HG02943 (cell line): ENCODE results near the gene ZWILCH.

Experiments used
- ATAC-seq: cut with Tn5 transposase; IDR thresholded peaks from one replicate; pipeline ENCODE4 v1.9.1; 2021; ENCODE audit warnings: mild to moderate bottlenecking, low read depth, moderate library complexity; ENCODE audit not compliant: unreplicated experiment

The ZWILCH gene

GRCh38 chr15:66524838-66525237, 19.7 kb downstream of the ZWILCH start:
- ATAC-seq = no peak

GRCh38 chr15:66535056-66535455, 29.9 kb downstream of the ZWILCH start:
- ATAC-seq = no peak

- no peak for ATAC-seq
Observed at GRCh38 chr15:66542896-66543295, 37.8 kb downstream of the ZWILCH start.

GRCh38 chr15:66545255-66545654, 40.1 kb downstream of the ZWILCH start:
- ATAC-seq = no peak

- no peak for ATAC-seq
Observed at GRCh38 chr15:66555685-66556084, 50.6 kb downstream of the ZWILCH start.

- ATAC-seq = no peak
Observed at GRCh38 chr15:66558271-66558670, 53.1 kb downstream of the ZWILCH start.

- ATAC-seq = no peak
Observed at GRCh38 chr15:66560856-66561525, 55.9 kb downstream of the ZWILCH start.

GRCh38 chr15:66563126-66563525, 58.0 kb downstream of the ZWILCH start:
- no peak for ATAC-seq

GRCh38 chr15:66563566-66564110, 58.5 kb downstream of the ZWILCH start:
- ATAC-seq = no peak

- ATAC-seq = no peak
Observed at GRCh38 chr15:66564136-66565041, 59.3 kb downstream of the ZWILCH start.

- no peak for ATAC-seq
Observed at GRCh38 chr15:66565141-66565641, 60.1 kb downstream of the ZWILCH start.

- ATAC-seq = no peak
Observed at GRCh38 chr15:66565741-66566144, 60.6 kb downstream of the ZWILCH start, which contains the start of gene LCTL. LCTL (minus strand) TSS chr15:66565998; CDS start chr15:66565365, 633 bp downstream.

- ATAC-seq = no peak
Observed at GRCh38 chr15:66566963-66567531, 61.9 kb downstream of the ZWILCH start.

- no peak for ATAC-seq
Observed at GRCh38 chr15:66567897-66568296, 62.8 kb downstream of the ZWILCH start.

- no peak for ATAC-seq
Observed at GRCh38 chr15:66569461-66570137, 64.5 kb downstream of the ZWILCH start.

- no peak for ATAC-seq
Observed at GRCh38 chr15:66570327-66570726, 65.2 kb downstream of the ZWILCH start.

GRCh38 chr15:66570842-66571478, 65.8 kb downstream of the ZWILCH start:
- ATAC-seq = no peak

- no peak for ATAC-seq
Observed at GRCh38 chr15:66572146-66572545, 67.0 kb downstream of the ZWILCH start.

GRCh38 chr15:66573348-66573718, 68.2 kb downstream of the ZWILCH start:
- no peak for ATAC-seq
